GM10847 (cell line): Measurements from ENCODE around the gene PUS3.

Experiments used
- POLR2A ChIP-seq: IDR thresholded peaks from 2 replicates; pipeline ENCODE4 v1.6.1; 2011; ENCODE audit not compliant: insufficient read length; ENCODE audit errors: extremely low read depth

Gene PUS3

DNA sequence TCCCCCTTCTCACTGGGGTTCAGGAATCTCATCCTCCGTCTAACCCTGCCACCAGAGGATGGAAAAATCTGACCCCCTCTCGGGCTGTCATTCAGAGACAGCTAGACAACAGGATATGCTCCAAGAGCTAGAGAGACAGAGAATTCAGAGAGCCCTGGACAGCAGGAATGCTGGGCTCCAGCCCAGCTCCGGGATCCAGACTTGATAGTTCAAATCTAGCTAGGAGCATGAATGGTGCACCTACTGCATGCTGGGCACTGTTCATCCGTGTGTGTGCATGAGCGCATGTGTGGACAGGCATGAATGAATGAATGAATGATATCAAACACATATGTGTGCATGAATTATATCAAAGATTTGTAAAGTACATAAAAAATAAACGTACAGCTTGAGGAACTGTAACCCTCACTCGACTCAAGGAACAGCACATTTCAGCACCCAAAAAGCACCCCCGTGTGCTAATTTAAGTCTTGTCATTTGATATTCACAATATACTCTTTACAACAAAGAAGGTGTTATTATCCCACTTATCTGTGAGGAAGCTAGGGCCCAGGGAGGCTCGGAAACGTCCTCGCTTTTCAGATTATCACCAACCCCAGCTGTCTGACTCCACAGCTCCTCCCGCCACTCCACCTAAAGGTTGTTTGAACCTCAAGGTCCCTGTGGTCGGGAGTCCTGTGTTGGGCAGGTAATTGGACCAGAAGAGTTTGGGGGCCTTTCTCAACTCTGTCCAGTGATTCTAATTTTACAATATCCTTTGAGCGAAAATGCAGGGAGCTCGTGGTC lies 42.2 kb upstream of the PUS3 start:
- TF ChIP-seq POLR2A: no peak

DNA sequence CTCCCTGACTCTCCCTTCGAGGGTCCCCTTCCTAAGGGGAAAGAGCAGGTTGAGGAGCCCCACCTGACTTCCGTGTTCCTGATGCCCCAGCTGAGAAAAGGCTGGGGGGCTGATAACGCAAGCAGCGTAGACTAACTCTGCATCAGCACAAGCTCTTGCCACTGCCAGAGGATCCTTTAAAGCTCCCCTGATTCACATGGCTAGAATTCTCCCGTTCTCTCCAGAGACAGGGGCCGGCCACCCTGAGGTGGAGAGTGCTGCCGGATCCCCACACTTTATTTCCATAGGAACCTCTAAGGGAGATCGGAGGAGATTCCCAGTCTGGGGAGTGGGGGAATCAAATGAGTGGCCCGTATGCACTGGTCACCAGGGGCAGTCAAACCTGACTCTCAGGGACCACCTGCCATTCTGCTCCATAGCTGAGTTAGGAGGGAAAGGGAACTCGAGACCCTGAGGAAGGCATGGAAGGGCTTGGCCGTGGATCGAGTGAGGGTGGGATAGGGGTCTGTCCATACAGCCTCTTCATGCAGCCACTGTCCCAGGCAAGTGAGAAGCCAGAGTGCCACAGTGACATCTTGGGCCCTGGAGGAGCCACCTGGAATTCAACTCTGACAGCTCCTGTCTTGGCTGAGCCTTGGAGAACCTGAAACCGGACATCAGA lies 41.5 kb upstream of the PUS3 start:
- TF ChIP-seq POLR2A: no peak

DNA sequence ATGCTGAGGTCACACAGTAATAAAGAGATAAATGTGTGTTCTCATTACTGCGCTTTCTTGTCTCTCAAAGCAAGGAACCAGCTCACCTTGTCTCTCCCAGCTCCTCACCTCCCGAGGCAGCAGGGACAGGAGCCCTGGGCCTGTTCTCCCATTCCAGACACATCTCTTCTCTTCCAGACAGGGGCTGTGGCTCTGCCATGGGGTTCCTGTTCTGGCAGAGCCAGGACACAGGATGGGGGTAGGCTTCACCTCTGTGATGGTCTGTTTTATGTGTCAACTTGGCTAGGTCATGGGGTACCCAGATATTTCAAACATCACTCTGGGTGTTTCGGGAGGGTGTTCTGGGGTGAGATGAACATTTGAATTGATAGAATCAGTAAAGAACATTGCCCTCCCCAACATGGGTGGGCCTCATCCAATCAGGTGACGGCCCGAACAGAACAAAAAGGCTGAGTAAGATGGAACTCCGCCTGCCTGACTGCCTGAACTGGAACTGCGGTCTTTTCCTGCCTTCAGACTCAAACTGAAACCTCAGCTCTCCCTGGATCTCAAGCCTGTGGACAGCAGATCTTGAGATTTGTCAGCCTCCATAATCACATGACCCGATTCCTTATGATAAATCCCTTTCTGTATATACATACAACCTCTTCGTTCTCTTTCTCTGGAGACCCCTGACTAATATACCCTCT lies 40.8 kb upstream of the PUS3 start:
- TF ChIP-seq POLR2A: no peak

DNA sequence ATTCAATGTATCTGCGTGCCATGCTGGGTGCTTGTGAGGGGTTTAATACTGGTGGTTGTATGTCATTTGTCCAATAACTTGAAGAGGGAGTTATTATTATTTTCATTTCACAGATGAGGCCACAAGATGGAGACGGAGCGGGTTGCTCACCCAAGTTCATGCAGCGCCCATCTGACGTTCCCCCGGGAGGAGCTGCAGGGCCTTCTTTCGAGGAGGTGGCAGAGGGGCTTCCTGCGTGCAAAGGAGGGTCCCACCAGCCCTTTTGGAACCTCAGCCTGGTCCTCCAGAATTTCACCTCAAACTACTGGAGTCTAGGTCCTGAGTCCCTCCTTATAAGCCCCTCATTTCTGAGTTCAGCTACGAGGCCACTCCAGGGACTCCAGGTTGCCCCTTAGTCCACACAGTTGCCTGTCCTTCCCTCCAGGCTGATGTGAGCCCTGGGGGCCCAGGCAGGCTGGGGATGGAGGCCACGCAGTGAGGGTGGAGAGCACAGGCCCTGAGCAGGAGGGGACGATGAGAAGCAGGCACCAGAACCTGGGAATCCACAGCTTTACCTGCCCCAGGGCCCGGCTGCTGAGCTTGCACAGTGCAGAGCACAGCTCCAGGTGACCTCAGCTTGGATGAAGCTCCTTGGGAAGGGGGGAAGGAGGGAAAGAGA lies 39.9 kb upstream of the PUS3 start:
- no peak for TF ChIP-seq POLR2A

DNA sequence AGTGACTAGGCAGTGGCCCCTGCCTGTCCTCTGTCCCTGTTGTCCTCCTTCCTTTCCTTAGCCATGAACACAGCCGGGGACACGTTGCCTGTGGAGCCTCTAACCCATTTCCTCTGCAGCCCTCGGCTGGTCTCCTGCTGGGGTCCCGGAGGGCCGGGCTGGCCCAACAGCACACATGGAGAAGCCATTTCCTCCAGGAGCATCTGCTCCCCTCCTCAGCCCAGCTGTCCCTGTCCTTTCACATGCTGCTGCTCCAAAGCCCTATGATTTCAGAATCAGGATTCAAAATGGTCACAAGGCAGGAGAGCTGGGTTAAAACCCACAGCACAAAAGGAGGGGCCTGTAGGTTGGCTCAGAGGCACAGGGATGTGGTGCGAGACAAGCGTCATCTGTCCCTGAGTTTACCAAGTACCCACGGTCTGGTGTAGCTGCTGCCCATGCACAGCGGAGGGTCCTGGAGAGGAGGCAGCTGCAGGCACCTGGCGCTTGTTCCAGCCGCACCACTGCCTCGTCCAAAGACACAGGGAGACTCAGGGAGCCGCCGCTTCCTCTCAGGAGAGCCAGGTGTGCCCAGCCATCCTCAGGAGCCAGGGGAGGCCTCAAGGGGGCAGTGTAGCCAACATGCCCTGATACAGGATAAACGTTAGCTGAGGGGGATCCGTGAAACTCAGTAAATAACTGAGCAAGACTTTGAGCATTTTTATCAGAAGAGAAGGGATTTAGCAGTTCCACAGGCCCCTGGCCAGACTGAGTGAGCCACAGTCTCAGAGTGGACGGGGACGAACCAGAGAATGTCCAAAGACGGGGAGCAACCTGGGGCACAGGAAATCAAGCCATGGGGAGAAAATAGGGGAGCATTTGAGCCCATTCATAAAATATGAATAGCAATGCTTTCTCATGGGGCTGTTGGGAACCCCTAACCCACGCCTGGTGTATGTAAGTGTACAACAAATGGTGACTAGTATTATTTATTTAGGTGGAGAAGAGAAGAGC lies 38.9 kb upstream of the PUS3 start:
- TF ChIP-seq POLR2A: no peak

DNA sequence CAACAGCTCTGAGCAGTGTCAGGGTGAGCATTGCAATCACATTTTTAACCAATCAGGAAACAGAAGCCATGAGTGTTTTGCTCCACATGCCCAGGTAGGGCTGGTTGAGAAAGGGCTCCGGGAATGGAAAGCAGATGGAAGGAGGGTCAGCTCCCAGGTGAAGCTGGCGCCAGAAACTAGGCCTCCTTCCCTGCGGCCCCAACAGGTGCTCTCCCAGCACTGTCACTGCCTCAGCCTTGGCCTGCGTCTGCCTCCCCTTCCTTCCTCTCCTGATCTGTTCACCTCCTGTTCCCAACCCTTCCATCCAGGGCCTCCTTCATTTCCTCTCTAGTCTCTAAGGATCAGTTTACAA lies 38.2 kb upstream of the PUS3 start:
- TF ChIP-seq POLR2A: no peak

DNA sequence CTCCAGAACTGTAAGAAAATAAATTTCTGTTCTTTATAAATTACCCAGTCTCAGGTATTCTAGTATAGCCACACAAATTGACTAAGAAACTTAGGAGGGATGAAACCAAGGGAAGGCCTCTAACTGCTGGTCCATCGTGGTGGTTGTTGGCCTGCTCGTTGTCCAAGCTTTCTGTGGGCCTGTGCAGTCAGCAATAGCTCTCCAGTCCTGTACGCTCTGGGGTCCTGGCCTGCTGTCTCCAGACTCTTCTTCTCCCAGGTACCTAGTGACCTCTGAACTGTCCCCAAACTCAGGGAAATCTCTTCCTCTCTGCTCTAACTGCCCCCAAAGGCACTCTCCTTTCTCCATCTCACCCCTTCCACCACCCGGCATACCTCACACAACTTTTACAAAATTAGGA lies 37.1 kb upstream of the PUS3 start:
- no peak for TF ChIP-seq POLR2A

DNA sequence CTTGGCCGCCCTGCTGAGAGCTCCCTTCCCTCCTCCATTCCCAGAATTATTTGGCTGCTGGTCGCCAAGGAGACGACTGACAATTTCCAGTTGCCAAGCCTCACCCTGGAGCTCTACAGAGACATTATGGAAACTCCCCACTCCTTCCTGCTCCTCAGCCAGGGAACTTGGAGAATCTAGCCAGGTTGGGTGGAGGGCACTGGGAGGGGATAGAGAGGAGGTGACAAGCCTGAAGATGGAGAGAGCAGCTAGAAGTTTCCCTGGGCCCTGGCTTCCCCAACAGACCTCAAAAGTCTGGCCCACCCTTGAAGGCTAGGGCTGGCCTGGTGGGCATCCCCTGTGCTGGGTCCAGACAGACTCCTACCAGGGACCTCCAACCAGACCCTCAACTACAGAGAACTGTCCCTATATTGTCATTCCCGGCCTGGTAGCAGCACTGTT lies 36.1 kb upstream of the PUS3 start:
- TF ChIP-seq POLR2A: no peak

DNA sequence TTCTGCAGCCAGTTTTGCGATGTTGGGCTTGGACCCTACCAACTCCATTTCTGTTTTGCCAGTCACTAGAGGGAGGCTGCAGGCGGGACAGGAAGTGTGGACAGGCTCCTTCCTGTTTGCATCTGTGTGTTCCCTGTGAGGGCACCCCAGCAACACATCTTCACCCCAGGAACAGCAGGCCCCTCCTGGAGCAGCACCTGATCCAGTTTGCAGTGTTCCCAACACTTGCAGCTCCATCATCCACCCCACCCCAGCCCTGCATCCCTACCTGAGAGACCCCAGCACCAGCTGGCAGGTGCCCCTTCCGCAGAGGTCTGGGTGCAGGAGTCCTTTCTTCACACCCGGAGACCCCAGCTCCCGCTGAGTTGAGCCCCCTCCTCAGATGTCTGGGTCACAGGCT lies 35.4 kb upstream of the PUS3 start:
- TF ChIP-seq POLR2A: no peak

DNA sequence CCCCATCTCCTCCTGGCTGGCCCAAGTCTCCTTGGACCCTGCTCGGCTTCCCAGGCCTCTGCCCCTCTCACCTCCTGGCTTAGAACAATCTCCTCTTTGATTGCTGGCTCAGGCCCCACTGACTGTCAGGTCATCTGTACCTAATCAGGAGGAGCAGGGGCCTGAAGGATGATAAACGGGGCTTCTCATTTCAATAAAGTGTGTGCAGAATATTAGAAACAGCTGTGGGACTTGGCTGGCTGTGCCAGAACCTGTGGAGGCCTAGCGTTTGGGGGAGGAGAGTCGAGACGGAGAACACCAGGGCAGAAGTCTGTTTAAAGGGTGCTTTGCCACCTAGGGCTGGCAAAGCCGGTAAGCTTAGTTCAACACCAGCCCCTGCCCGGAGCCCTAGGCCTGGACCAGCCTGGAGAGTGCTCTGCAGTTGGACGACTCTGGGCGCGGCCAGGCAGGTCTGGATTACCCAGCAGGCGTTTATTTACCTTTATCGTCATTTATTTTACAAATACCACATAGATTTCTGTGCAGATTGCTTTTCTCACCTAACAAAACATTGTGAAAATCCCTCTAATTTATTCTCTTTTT lies 32.7 kb upstream of the PUS3 start:
- TF ChIP-seq POLR2A: no peak

DNA sequence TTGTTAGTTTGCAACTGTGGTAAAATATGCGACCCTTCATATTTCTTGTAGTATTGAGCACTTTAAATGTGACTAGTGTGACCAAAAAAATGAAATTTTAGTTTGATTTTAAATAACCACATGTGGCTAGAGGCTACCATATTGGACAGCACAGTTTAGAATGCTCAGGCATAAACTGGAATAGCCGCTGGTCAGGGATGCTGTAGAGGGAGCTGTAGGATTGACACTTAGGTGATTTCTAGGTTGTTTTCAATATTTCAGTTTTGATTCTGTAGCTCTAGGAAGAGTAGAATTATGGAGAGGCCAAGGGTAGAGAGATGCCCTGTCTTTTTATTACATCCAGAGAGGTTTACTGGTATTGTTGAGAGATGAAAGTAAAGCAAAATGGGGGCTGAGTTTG lies 32.0 kb upstream of the PUS3 start:
- TF ChIP-seq POLR2A: no peak

DNA sequence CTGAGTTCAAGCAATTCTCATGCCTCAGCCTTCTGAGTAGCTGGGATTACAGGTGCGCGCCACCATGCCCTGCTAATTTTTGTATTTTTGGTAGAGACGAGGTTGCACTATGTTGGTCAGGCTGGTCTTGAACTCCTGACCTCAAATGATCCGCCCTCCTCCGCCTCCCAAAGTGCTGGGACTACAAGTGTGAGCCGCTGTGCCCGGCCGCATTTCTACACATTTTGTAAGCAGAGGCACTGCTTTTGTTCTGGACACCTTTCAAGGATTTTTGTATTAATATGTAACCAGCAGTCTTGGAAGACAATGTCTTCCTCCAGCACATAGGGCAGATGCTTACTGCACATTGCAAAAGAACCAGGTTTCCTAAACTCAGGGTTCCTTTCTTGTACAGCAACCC lies 31.5 kb upstream of the PUS3 start:
- no peak for TF ChIP-seq POLR2A

DNA sequence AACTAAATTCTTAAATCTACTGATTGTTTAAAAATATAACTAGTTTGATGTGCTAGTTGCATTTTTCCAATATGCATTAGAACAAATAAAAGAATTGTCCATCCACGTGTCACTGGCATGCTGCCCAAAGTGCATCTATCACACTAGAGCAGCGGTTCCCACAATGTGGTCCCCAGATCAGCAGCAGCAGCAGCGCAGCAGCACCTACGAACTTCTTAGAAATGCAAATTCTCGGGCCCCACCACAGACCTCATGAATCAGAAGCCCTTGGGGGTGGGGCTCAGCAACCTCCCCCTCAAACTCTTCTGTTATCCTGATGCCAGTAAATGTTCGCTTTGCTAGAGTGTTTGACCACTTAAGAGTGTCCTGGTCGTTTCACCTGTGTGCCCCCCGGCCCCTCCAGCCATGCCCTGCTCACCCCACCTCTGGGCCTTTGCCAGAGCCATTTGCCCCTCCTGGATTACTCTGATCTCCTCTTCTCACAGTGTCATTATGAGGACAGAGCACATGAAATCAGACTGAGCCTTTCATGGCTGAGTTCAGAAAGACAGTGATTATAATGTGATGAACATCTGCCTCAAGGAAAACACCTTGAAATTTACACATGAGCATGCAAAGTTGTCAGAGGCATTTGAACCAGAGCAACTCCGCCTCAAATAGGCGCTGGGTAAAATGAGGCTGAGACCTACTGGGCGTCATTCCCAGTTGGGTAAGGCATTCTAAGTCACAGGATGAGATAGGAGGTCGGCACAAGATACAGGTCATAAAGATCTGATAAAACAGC lies 30.2 kb upstream of the PUS3 start:
- TF ChIP-seq POLR2A: no peak
